Parathyroid adenoma (tissue), 2 donors: ENCODE results near the gene MAP2K5.

Experiments
- H2AFZ ChIP-seq: fragments of 300-600 bp; sonication (generic); one replicate; pipeline ENCODE4 v1.7.0; 2017; ENCODE audit warnings: antibody characterized with exemption, mild to moderate bottlenecking
- H3K27ac ChIP-seq: fragments of 300-600 bp; sonication (generic); one replicate; pipeline ENCODE4 v1.7.0; 2017
- H3K27me3 ChIP-seq: fragments of 300-600 bp; sonication (generic); one replicate; pipeline ENCODE4 v1.7.0; 2017; ENCODE audit warnings: low read length; ENCODE audit not compliant: control insufficient read depth, insufficient read depth
- H3K36me3 ChIP-seq: fragments of 300-600 bp; sonication (generic); one replicate; pipeline ENCODE4 v1.7.0; 2017; ENCODE audit warnings: low read length; ENCODE audit not compliant: control insufficient read depth, insufficient read depth
- H3K4me1 ChIP-seq: fragments of 300-600 bp; sonication (generic); one replicate; pipeline ENCODE4 v1.7.0; 2017; ENCODE audit warnings: control low read depth
- H3K4me2 ChIP-seq: fragments of 300-600 bp; sonication (generic); one replicate; pipeline ENCODE4 v1.7.0; 2017; ENCODE audit warnings: low read length
- H3K4me3 ChIP-seq: fragments of 300-600 bp; sonication (generic); one replicate; pipeline ENCODE4 v1.7.0; 2017; ENCODE audit warnings: low read depth, low read length
- H3K79me2 ChIP-seq: fragments of 300-600 bp; sonication (generic); one replicate; pipeline ENCODE4 v1.7.0; 2017; ENCODE audit warnings: control low read depth
- H3K9ac ChIP-seq: fragments of 300-600 bp; sonication (generic); one replicate; pipeline ENCODE4 v1.7.0; 2017; ENCODE audit warnings: mild to moderate bottlenecking
- H3K9me3 ChIP-seq: fragments of 300-600 bp; sonication (generic); one replicate; pipeline ENCODE4 v1.7.0; 2017; ENCODE audit warnings: low read length; ENCODE audit not compliant: control insufficient read depth
- TF ChIP-seq, protein P1 (sequence below): fragments of 300-600 bp; sonication (generic); IDR thresholded peaks from one replicate; pipeline ENCODE4 v1.7.0; 2017; ENCODE audit warnings: antibody characterized with exemption, mild to moderate bottlenecking
- donor health status: primary hyperparathyroidism.

The MAP2K5 gene

DNA sequence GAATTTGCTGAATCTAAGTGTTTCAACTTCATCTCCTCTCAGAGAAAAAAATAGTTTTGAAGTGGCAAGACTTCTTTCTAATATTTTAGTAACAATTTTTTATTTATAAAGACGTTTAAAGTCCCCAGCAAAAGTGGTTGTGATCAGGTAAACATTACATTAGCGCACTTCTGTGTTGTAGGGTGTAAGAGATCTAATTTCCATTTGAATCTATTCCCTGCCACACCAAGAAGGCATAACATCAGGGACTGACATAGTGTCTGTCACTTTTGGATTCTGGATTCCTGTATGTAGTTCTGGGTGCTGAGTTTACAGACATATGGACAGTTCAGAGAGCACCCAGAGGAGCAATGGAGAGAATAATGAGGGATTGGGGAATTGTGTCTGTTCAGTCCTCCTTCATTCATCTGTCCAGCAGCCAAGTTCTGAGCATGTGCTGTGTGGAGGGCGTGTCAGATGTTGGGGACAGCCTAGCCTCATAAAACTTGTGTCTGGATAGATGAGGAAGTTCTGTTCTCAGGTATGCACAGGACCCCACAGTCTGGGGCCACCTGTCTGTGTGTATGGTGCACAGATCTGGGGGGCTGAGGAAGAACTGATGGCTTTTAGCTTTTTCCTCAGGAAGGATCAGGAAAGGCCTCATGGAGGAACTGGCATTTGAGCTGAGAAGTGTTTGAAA, 65.6 kb downstream of the MAP2K5 start:
- Histone ChIP-seq H3K4me1 (no peaks in the 10 kb centered on the region), H3K36me3 (no peaks in the 10 kb centered on the region), H3K9me3 (no peaks in the 10 kb centered on the region), H3K27ac (no peak overlapping the region), H3K9ac (no peak overlapping the region), H3K79me2 (no peaks in the 10 kb centered on the region), H3K4me2 (no peak overlapping the region), H2AFZ (no peak overlapping the region), H3K27me3 (no peaks in the 10 kb centered on the region), H3K4me3 (no peak overlapping the region)
- TF ChIP-seq, protein P1, sequence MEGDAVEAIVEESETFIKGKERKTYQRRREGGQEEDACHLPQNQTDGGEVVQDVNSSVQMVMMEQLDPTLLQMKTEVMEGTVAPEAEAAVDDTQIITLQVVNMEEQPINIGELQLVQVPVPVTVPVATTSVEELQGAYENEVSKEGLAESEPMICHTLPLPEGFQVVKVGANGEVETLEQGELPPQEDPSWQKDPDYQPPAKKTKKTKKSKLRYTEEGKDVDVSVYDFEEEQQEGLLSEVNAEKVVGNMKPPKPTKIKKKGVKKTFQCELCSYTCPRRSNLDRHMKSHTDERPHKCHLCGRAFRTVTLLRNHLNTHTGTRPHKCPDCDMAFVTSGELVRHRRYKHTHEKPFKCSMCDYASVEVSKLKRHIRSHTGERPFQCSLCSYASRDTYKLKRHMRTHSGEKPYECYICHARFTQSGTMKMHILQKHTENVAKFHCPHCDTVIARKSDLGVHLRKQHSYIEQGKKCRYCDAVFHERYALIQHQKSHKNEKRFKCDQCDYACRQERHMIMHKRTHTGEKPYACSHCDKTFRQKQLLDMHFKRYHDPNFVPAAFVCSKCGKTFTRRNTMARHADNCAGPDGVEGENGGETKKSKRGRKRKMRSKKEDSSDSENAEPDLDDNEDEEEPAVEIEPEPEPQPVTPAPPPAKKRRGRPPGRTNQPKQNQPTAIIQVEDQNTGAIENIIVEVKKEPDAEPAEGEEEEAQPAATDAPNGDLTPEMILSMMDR = no peak

DNA sequence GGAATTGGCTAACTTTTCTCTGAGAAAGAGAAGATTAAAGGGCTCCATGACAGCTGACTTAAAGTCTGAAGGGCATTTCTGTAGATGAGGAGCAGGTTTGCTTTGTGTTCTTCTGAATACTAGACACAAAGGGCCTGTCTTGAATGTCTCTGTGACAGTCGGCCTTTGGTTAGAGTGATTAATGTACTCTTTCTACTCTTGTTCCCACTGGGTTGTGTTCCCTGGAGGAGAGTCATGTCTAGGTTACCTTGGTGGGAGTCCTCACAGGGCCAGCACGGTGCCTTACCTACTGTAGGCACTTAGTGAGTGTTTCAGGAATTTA, 66.1 kb downstream of the MAP2K5 start:
- no peaks in the 10 kb centered on the region for H3K27me3 ChIP-seq

DNA sequence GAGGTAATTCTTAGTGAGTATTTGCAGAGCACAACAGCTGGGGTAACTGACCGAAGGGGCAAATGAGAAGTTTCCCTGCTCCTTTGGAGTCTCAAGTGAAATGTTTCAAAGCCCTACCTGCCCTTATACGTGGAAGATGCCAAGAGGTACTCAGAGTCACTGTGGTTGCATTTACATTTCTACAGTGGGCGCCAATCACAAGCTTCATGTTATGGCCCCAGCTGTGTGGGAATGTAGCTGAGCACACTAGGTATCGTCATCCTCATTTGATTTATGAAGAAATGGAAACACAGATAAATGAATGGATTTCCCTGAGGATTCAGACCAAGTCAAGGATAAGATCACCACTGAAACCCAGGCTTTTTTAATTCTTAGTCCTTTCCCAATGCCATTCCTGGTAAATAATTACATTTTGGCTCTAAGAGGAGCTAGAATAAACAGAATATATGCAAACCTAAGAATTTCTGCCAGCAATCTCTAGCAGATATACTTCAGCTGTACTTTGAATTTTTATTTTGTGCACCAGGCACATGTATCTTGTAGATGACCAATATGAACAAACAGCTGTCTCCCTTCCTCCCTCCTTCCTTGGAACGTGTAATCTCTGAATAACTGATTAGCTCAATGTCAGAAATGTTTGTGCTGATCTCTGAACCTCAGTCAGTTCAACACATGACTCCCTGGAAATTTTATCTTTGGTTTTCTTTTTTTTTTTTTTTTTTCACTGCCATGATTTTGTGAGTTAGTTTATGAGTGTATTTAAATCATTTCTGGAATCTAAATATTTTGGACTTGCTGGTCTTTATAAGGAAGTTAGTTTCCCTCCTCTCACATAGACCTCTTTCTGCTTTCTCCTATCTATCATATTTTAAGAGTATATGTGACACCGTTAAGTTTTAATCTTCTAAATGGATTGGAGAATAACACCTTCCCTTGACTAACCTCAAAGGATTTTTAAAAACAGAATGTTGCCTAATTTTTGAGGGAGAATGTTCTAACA, 69.2 kb downstream of the MAP2K5 start:
- no peaks in the 10 kb centered on the region for H3K4me1 ChIP-seq
- H2AFZ ChIP-seq = no peak overlapping the region
- no peak overlapping the region for H3K27ac ChIP-seq
- no peaks in the 10 kb centered on the region for H3K27me3 ChIP-seq
- no peaks in the 10 kb centered on the region for H3K9me3 ChIP-seq
- TF ChIP-seq, protein P1 = no peak
- H3K79me2 ChIP-seq = no peaks in the 10 kb centered on the region
- no peaks in the 10 kb centered on the region for H3K36me3 ChIP-seq
- H3K9ac ChIP-seq = no peak overlapping the region
- H3K4me2 ChIP-seq = no peak overlapping the region
- H3K4me3 ChIP-seq = no peak overlapping the region

More for the DNA sequence above, 66.1 kb downstream of the MAP2K5 start:
- Histone ChIP-seq H3K4me1 (no peaks in the 10 kb centered on the region), H3K27ac (no peak overlapping the region), H3K79me2 (no peaks in the 10 kb centered on the region), H3K36me3 (no peaks in the 10 kb centered on the region), H2AFZ (no peak overlapping the region), H3K9me3 (no peaks in the 10 kb centered on the region), H3K4me2 (no peak overlapping the region), H3K4me3 (no peak overlapping the region), H3K9ac (no peak overlapping the region)
- TF ChIP-seq, protein P1 = no peak

DNA sequence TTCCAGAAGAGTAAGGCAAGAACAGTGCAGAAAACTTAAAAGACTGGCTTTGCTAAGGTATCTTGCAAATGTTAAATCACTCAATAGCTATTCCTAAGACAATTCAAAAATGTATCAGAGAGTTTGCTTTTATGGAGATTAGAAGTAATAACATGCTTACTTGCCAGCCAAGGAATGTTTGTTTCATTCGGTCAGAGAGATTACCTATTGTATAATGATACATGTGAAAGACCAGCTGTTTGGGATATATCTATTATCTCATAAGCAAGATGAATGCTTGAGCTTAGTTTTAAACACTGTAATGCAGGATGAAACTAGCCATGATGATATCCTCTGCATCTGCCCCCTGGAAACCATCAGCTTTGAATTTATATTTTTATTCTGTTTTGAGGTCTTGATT, 70.7 kb downstream of the MAP2K5 start:
- H3K9me3 ChIP-seq = no peaks in the 10 kb centered on the region
- H3K36me3 ChIP-seq = no peaks in the 10 kb centered on the region
- H3K27ac ChIP-seq = no peak overlapping the region
- H3K79me2 ChIP-seq = no peaks in the 10 kb centered on the region
- H3K27me3 ChIP-seq = no peaks in the 10 kb centered on the region
- no peak overlapping the region for H3K4me3 ChIP-seq
- TF ChIP-seq, protein P1 = no peak
- H3K9ac ChIP-seq = no peak overlapping the region
- H3K4me2 ChIP-seq = no peak overlapping the region
- H2AFZ ChIP-seq = no peak overlapping the region
- H3K4me1 ChIP-seq = no peaks in the 10 kb centered on the region
